Measurements from ENCODE around the gene RNU6-8.

The RNU6-8 gene

DNA sequence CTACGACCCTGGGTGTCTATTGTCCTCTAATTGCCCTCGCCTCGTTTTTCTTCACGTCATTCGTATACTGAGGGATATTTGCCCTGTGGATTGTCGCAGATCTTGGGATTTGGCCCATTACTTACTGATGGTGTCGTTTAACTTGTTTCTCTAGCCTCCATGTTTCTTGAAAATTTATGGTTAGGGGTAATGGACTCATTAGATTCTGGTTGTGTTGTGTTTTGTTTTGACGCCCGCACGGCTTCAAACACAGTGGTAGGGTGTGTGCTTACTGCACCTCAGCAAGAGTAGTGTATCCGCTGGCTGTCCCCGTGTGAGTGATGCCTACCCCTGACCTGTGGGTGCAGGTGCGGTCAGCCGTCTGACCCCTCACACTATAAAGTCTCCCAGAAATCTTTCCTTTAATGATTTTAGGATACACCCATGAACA is 874 bp upstream of the RNU6-8 start:
- no peak for FAIRE-seq

- FAIRE-seq: no peak
Measured at GRCh38 chr14:32202491-32202997, 525 bp downstream of the RNU6-8 start.

GRCh38 chr14:32201816-32202490 is 1.1 kb downstream of the RNU6-8 start, which contains the start of gene RNU6-7:
Gene RNU6-7 (plus strand): TSS chr14:32202045.
- FAIRE-seq: no peak

DNA sequence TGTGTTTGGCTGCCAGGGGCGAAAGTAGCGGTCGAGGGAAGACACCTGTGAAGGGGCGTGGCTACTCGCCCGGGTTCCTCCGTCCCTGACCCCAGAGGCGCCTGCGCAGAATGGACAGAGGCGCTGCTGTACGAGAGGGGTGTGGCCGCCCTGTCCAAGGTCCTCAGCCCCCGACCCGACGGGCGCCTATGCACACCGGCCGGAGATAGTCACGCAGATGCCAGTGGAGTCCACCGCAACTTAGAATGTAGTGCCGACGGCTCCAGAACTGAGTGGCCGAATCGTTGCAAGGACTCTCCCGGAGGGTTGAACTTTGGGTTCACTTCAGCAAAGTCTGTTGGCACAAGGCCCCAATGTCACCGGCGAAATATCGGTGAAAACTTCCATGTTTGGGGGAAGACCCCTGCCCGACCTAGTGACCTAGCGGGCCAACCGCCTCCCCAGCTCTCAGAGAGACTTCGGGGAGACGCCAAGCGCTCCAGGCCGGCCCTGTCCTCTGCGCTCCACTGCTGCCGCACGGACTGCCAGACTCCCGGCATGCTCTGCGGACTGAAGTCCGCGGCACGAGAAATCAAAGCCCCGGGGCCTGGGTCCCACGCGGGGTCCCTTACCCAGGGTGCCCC is 1.8 kb downstream of the RNU6-8 start:
- no peak for FAIRE-seq

DNA sequence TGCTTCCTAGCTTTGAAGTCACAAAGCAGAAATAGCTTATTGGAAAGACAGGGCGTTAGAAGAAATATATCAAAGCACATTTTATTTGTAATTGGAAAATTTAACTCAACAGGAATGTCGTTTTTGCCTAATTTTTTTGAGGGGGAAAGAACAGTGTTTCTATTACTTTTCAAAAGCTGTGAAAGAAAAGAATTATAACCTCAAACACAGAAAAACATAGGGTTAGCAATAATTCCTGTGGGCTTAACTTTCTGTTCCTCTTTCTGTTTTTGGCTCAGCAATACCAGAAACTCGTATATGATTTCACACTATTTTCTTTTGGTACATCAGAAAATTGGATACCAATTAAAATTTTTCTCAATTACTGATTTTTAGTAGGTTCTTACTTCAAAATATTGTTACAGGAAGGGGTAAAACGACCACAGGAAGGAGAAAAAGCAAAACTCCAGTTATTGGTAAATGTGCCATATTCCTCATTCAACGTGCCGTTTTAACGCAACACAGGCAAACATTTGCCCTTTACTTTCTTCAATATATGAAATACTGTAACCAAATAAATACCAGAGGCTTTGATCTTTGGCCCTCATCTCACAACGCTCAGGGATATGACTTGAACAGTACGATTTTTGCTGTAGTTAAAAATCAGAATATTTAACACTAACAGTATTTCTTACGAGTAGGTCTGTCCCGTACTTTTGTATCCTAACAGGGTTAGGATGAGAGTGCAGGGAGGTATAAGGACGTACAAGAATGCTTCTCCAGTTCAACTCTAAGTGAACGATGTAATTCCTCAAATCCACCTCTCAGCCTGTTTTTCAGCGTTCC is 2.5 kb downstream of the RNU6-8 start:
- FAIRE-seq: no peak

- FAIRE-seq: no peak
Measured at GRCh38 chr14:32197919-32198318, 5.2 kb downstream of the RNU6-8 start.

- no peak for FAIRE-seq
Measured at GRCh38 chr14:32195636-32196035, 7.4 kb downstream of the RNU6-8 start.

DNA sequence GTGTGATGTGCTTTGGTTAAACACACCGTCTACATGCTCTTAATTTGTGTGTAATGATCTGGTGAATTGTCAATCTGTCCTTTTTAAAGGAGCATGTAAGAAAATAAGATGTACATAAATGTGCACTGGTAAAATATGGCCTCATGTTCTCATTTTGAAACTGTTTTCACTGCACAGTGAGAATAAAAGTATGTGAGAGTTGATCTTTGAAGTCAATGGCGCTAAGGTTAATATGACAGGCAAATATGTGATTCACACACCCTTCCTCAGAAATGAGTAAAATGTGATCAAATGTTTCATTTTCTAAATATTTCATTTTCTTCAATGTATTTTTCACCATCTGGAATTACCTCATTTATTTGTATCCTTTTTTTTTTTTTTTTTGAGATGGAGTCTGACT is 9.5 kb downstream of the RNU6-8 start:
- FAIRE-seq: no peak

- no peak for FAIRE-seq
Measured at GRCh38 chr14:32192712-32193373, 10.2 kb downstream of the RNU6-8 start.

- no peak for FAIRE-seq
Measured at GRCh38 chr14:32190673-32191072, 12.4 kb downstream of the RNU6-8 start.

DNA sequence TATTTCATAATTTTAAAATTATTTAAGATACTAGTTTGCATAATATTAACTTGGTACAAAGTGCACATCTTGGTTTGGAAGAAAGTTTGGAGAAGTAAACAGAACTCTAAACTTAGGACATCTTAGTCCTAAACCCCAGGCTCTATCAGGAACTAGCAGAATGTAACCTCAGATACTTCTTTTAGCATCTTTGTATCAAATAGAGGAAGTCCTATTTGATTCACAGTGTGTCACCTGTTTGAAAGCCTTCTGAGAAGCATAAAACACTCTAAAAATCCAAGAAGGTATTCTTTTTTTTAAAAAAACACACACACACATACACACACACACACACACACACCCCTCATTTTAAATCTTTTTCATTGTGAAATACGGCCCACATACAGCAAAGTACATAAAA is 13.3 kb downstream of the RNU6-8 start:
- no peak for FAIRE-seq

- no peak for FAIRE-seq
Measured at GRCh38 chr14:32186248-32186647, 16.8 kb downstream of the RNU6-8 start.

GRCh38 chr14:32185097-32185496 is 18.0 kb downstream of the RNU6-8 start:
- FAIRE-seq: no peak

DNA sequence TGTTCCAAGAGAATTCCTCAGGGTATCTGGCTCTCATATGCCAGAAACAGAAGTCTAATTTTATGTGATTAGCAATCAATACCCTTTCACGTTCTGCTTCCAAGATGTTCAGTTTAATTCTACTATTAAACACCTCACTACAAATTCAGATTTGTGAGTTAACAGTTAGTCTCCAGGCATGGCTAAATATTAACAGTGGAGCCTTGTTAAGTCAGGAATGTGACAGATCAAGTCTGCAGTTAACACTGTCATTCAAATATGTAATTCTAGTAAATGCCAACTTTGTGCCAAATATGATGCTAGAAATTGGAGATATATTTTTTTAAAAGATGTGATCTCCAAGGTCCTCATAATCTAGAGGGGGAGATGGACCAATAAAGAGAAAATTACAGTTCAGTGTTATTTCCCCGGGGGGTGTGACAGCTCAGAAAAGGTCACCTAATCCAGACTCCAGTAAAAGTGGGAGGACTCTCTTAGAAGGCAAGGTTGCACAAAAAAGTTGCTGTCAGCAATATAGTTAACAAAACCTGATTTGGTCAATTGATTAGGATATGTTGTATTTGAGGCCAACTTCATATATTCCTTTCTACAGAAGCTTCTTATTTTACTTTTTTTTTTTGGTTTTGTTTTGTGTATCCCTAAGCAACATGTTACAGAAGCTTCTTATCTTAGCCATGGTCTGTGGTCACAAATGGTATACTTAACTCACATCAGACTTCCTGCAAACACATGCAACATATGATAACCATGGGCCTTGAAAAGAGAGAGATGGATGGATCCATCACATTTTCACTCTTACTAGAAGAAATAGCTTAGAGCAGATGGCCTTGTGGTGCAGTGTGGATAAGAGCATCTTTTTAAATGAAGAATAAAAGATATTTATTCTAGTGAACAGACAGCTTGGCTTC is 19.7 kb downstream of the RNU6-8 start:
- no peak for FAIRE-seq

DNA sequence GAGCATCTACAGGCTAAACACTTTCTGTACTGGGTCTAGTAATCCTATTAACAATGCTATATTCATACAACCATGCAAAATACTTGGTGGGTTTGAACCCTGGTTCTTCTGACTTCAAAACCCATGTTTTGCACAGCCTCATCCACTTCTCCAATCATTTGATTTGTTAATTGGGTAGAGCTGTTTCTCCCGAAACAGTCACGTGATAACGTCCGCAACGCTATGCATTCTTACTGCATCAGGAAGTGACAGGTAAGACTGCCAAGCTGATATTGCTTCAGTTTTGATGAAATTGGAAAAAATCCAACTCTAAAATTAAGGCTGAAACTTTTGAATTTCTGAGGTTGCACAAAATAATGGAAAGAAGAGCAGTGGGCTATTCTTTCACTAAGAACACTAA is 31.6 kb downstream of the RNU6-8 start:
- FAIRE-seq: no peak

- FAIRE-seq: no peak
Measured at GRCh38 chr14:32169191-32169590, 33.9 kb downstream of the RNU6-8 start.

DNA sequence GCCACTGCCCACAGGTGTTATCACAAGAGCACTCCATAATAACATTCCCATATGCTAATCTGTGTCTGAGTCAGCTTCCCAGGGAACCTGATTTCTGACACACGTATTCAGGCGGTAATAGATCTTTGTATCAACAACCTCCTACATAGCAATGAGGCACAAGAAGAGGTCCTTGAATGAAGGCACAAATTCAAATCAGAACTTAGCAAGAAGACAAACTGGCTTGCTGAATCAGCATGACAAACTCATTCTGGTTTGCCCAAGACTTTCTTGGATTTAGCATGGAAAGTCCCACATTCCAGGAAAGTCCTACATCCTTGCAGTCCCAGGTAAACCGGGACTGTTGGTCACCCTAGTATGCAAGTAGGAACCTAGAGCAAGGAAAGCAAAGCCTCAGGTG is 35.2 kb downstream of the RNU6-8 start:
- no peak for FAIRE-seq

DNA sequence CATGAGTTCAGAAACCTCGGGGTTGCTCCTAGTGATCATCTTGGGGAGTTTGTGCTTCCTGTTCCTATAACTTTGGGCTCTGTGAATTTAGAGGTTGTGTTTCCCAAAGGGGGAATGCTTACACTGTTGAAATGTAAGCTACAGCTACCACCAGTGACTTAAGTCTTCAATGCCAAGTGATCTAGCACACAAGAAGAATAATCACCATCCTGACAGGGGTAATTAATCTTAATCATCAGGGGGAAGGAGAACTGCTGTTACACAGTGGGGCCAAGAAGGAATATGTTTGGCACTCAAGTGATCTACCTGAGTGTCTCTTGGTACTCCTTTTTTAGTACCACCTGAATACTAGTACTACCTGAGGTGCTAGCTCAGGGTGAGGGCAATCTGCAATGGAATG is 36.1 kb downstream of the RNU6-8 start:
- FAIRE-seq: no peak

DNA sequence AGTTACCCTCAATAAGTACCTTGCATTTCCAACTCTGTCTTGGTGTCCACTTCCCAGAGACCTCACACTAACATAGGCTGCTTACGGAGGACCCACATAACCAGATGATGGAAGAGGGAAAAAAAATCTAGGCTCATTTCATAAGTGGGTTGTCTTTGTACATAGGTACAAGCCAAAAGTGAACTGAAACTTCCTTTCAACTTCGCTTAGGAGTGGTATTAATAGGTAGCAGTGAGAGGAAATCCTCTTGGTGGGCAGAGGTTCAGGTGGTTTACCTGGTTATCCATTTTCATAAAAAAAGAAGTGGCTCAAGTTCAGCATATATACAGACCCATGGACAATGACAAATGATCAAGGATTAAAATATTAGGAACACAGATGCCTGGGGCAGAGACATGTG is 37.0 kb downstream of the RNU6-8 start:
- no peak for FAIRE-seq

All from islet of Langerhans (tissue), 1 donor.